H1 (cell line): ENCODE data around the gene DRAXIN. TPM values are rescaled to one million over a fixed set of nuclear protein-coding genes. Genes with fewer than 3 reads are reported as not detected.

Experiments
- CTCF ChIA-PET: fragments of 300-600 bp; sonication (Branson Sonifier 250); formaldehyde crosslinking; loops from one replicate; lab custom pipeline; 2021; ENCODE audit not compliant: partially characterized antibody; lab: Charles Lee
- POLR2A ChIA-PET: fragments of 300-600 bp; sonication (Branson Sonifier 250); formaldehyde crosslinking; loops from one replicate; lab custom pipeline; 2021; ENCODE audit warnings: inconsistent platforms; ENCODE audit not compliant: partially characterized antibody; lab: Charles Lee
- DNase-seq, 2 experiments: peaks; one replicate each; pipeline versions ENCODE4 v3.0.0 to v3.0.0-alpha.2; 2010 to 2022; ENCODE audit warnings: low spot score in 2 of 2, low read depth in 1 of 2, mixed read lengths in 1 of 2
- FAIRE-seq: peaks from 2 replicates; lab custom pipeline; 2011; peaks lifted over from hg19 to GRCh38; lab: Jason Lieb, UNC
- H2AFZ ChIP-seq: 2 replicates; pipeline ENCODE4 v1.8.1; 2012; ENCODE audit warnings: low read length, inconsistent platforms
- H2AK5ac ChIP-seq: 2 replicates; pipeline ENCODE4 v1.6.1; 2013; ENCODE audit warnings: low read depth, low read length
- H2BK120ac ChIP-seq: replicated peaks from 2 replicates; pipeline ENCODE3; 2013; ENCODE audit warnings: low read depth, low read length, inconsistent platforms
- H2BK12ac ChIP-seq: 2 replicates; pipeline ENCODE4 v1.6.1; 2013; ENCODE audit warnings: low read depth, low read length
- H2BK15ac ChIP-seq: 2 replicates; pipeline ENCODE4 v1.6.1; 2013; ENCODE audit warnings: low read length
- H2BK20ac ChIP-seq: 2 replicates; pipeline ENCODE4 v1.6.1; 2013; ENCODE audit warnings: low read length
- H2BK5ac ChIP-seq: 2 replicates; pipeline ENCODE4 v1.6.1; 2013; ENCODE audit warnings: low read depth, low read length
- H3K14ac ChIP-seq: 2 replicates; pipeline ENCODE4 v1.6.1; 2013; ENCODE audit warnings: inconsistent platforms; ENCODE audit not compliant: insufficient read length
- H3K18ac ChIP-seq: 2 replicates; pipeline ENCODE4 v1.6.1; 2013; ENCODE audit warnings: low read length; ENCODE audit errors: extremely low read depth
- H3K23ac ChIP-seq: 2 replicates; pipeline ENCODE4 v1.6.1; 2013; ENCODE audit warnings: inconsistent platforms; ENCODE audit not compliant: insufficient read length
- H3K23me2 ChIP-seq: 2 replicates; pipeline ENCODE4 v1.6.1; 2013; ENCODE audit warnings: low read depth, low read length
- H3K27ac ChIP-seq: 2 replicates; pipeline ENCODE4 v1.6.1; 2011; ENCODE audit warnings: low read depth, low read length, inconsistent platforms
- H3K27me3 ChIP-seq, 4 experiments: replicated peaks in 1 of 4; 1 replicate in 1 of 4; 2 replicates in 3 of 4; pipeline versions ENCODE4 v1.6.1 to v1.8.1; 2011 to 2013; ENCODE audit warnings: low read length in 3 of 4, mild to moderate bottlenecking in 3 of 4, inconsistent platforms in 2 of 4, mixed read lengths in 2 of 4, moderate library complexity in 1 of 4; ENCODE audit not compliant: control insufficient read depth in 3 of 4, insufficient read depth in 3 of 4; ENCODE audit errors: extremely low read depth in 1 of 4
- H3K36me3 ChIP-seq, 4 experiments: 2 replicates each; pipeline versions ENCODE4 v1.6.1 to v1.8.1; 2011 to 2013; ENCODE audit warnings: mild to moderate bottlenecking in 4 of 4, low read length in 3 of 4, moderate library complexity in 2 of 4, control low read depth in 1 of 4, inconsistent platforms in 1 of 4; ENCODE audit not compliant: insufficient read depth in 4 of 4, control insufficient read depth in 2 of 4
- H3K4ac ChIP-seq: replicated peaks from 2 replicates; pipeline ENCODE3; 2013; ENCODE audit warnings: low read length, low read depth, mixed read lengths, inconsistent platforms; ENCODE audit not compliant: insufficient read length
- H3K4me1 ChIP-seq, 4 experiments: replicated peaks in 1 of 4; 1 replicate in 1 of 4; 2 replicates in 3 of 4; pipeline versions ENCODE4 v1.6.1 to v1.8.1; 2011 to 2013; ENCODE audit warnings: low read length in 3 of 4, inconsistent platforms in 2 of 4, mixed read lengths in 1 of 4; ENCODE audit not compliant: insufficient read depth in 4 of 4, control insufficient read depth in 3 of 4
- H3K4me2 ChIP-seq, 2 experiments: 2 replicates each; pipeline versions ENCODE4 v1.6.1 to v1.8.1; 2011 to 2013; ENCODE audit warnings: low read depth in 2 of 2, low read length in 2 of 2, control low read depth in 1 of 2, inconsistent platforms in 1 of 2, mild to moderate bottlenecking in 1 of 2; ENCODE audit not compliant: insufficient read depth in 1 of 2
- H3K4me3 ChIP-seq, 4 experiments: fragments of 200-600, 300-600 bp in 1 of 4; sonication (generic), shearing (Covaris generic), sonication (Bioruptor Twin) in 1 of 4; 2 replicates each; pipeline versions ENCODE4 v1.5.1 to v1.8.1; 2011 to 2016; ENCODE audit warnings: low read length in 4 of 4, low read depth in 3 of 4, control low read depth in 2 of 4, inconsistent platforms in 2 of 4, mild to moderate bottlenecking in 2 of 4, mixed read lengths in 1 of 4, moderate library complexity in 1 of 4; ENCODE audit not compliant: insufficient read depth in 2 of 4; ENCODE audit errors: extremely low read depth in 1 of 4
- H3K56ac ChIP-seq: replicated peaks from 2 replicates; pipeline ENCODE3; 2013; ENCODE audit warnings: low read depth, mild to moderate bottlenecking, mixed read lengths, low read length, inconsistent platforms; ENCODE audit not compliant: insufficient read length
- H3K79me1 ChIP-seq: 2 replicates; pipeline ENCODE4 v1.6.1; 2013; ENCODE audit warnings: low read depth, low read length, control low read depth
- H3K79me2 ChIP-seq, 2 experiments: 2 replicates each; pipeline versions ENCODE4 v1.6.1 to v1.8.1; 2012 to 2013; ENCODE audit warnings: low read length in 2 of 2, mild to moderate bottlenecking in 2 of 2, inconsistent platforms in 1 of 2; ENCODE audit not compliant: insufficient read depth in 2 of 2, control insufficient read depth in 1 of 2
- H3K9ac ChIP-seq, 4 experiments: replicated peaks in 1 of 4; 1 replicate in 1 of 4; 2 replicates in 3 of 4; pipeline versions ENCODE4 v1.6.1 to v1.8.1; 2011 to 2013; ENCODE audit warnings: low read depth in 3 of 4, low read length in 3 of 4, control low read depth in 2 of 4, mild to moderate bottlenecking in 2 of 4, moderate library complexity in 2 of 4, inconsistent platforms in 1 of 4; ENCODE audit errors: extremely low read depth in 1 of 4
- H3K9me3 ChIP-seq, 2 experiments: 2 replicates each; pipeline versions ENCODE4 v1.6.1 to v1.8.1; 2012 to 2013; ENCODE audit warnings: mild to moderate bottlenecking in 2 of 2, moderate library complexity in 2 of 2, control low read depth in 1 of 2, inconsistent platforms in 1 of 2, low read depth in 1 of 2, low read length in 1 of 2, mixed read lengths in 1 of 2; ENCODE audit not compliant: insufficient read depth in 2 of 2
- H4K20me1 ChIP-seq, 2 experiments: replicated peaks in 1 of 2; 2 replicates each; pipeline versions ENCODE3 to v1.8.1; 2011 to 2013; ENCODE audit warnings: inconsistent platforms in 2 of 2, low read length in 2 of 2, mild to moderate bottlenecking in 1 of 2; ENCODE audit not compliant: insufficient read depth in 2 of 2, control insufficient read depth in 1 of 2
- H4K5ac ChIP-seq: 2 replicates; pipeline ENCODE4 v1.6.1; 2013; ENCODE audit warnings: low read length, low read depth, mixed read lengths, inconsistent platforms; ENCODE audit not compliant: insufficient read length
- H4K8ac ChIP-seq: 2 replicates; pipeline ENCODE4 v1.8.0; 2013; ENCODE audit warnings: mild to moderate bottlenecking, moderate library complexity, low read length, inconsistent platforms; ENCODE audit not compliant: insufficient read depth; ENCODE audit errors: extremely low read depth
- H4K91ac ChIP-seq: replicated peaks from 2 replicates; pipeline ENCODE3; 2013; ENCODE audit warnings: low read length, mixed read lengths, inconsistent platforms; ENCODE audit not compliant: insufficient read length
- BACH1 ChIP-seq: IDR thresholded peaks from 2 replicates; pipeline ENCODE4 v1.6.1; 2012; ENCODE audit warnings: low read length, improper control_type of control experiment
- BRCA1 ChIP-seq: IDR thresholded peaks from 2 replicates; pipeline ENCODE4 v1.6.1; 2012; ENCODE audit warnings: low read depth, low read length, improper control_type of control experiment
- KDM4A ChIP-seq: IDR thresholded peaks from one replicate; pipeline ENCODE4 v1.7.1; 2012; ENCODE audit warnings: low read depth, mild to moderate bottlenecking, moderate library complexity, low read length, inconsistent platforms; ENCODE audit not compliant: severe bottlenecking
- SP2 ChIP-seq: IDR thresholded peaks from 2 replicates; pipeline ENCODE4 v1.6.1; 2012; ENCODE audit warnings: mild to moderate bottlenecking, low read length, inconsistent platforms
- YY1 ChIP-seq: IDR thresholded peaks from 2 replicates; pipeline ENCODE4 v1.6.1; 2011; ENCODE audit warnings: low read depth, mild to moderate bottlenecking, low read length
- WGBS, 2 experiments: shearing (Covaris generic) in 1 of 2; methylation state at CpG; one replicate each; pipeline versions ENCODE4 v1.1.6 to v1.1.7; 2013 to 2015; ENCODE audit warnings: low lambda C conversion rate in 2 of 2, mixed read lengths in 2 of 2, inconsistent platforms in 1 of 2, low coverage in 1 of 2, missing lambda C conversion rate in 1 of 2; ENCODE audit not compliant: insufficient replicate concordance in 2 of 2, insufficient coverage in 1 of 2, insufficient read length in 1 of 2; ENCODE audit errors: extremely low coverage in 1 of 2, missing lambda C conversion rate in 1 of 2; 5-methylcytosine and 5-hydroxymethylcytosine counted together
- polyA plus RNA-seq, 7 experiments: library from polyadenylated mRNA; depleted of rRNA in 3 of 7; stranded (reverse) in 5 of 7; unstranded in 2 of 7; fragments of >200 nt in 5 of 7; fragments of 200-250 nt in 2 of 7; gene quantifications; 1 replicate in 5 of 7; 2 replicates in 1 of 7; 4 replicates in 1 of 7; pipeline versions ENCODE4 v1.2.1 to v1.2.3, GENCODE V29; 2011 to 2013; ENCODE audit warnings: missing spikeins in 2 of 7, mixed read lengths in 2 of 7
- total RNA-seq: library from RNA; stranded (reverse); fragmentation: NEBNext Ultra II Directional; extraction: Animal tissue kit (Norgen Biotek cat#: 25700); gene quantifications from 2 replicates; pipeline ENCODE4 v1.2.1, GENCODE V29; 2021
- TF ChIP-seq, protein P1 (sequence below): IDR thresholded peaks from 2 replicates; pipeline ENCODE4 v1.6.1; 2011; ENCODE audit warnings: low read length, improper control_type of control experiment
- TF ChIP-seq, protein P2 (sequence below), 3 experiments: IDR thresholded peaks; 1 replicate in 2 of 3; 2 replicates in 1 of 3; pipeline versions ENCODE4 v1.5.1 to v1.6.1; 2011; ENCODE audit warnings: low read length in 3 of 3, mild to moderate bottlenecking in 3 of 3, inconsistent platforms in 2 of 3, low read depth in 1 of 3, moderate library complexity in 1 of 3; ENCODE audit not compliant: insufficient read depth in 1 of 3; ENCODE audit errors: control extremely low read depth in 1 of 3
- TF ChIP-seq, protein P3 (sequence below): IDR thresholded peaks from 2 replicates; pipeline ENCODE4 v1.6.1; 2012; ENCODE audit warnings: inconsistent platforms

DRAXIN gene
- total and polyA plus RNA-seq, 2 of the 8 experiments (the other 6 are each of a cell fraction or from before 2014, with no cell fraction given): 4.6 to 17.6 TPM

DNA sequence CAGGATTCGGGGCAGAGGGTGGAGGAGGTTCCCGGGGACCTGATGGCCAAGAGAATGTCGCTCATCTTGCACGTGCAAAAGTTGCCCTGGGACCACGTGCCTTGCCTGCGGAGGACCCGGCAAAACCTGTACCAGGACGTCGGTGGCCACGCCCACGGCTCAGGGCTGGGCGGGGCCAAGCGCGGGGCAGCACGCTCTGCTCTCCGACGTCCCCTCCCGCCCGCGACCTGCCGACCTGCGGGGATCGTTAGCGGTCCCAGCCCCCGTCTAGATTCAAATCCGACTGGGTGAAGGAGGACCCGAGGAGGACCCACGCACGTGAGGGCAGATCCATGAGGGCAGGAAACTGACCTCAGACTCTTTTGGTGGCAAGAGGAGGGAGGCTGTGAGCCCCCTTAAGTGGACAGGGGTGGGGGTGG lies 70.5 kb downstream of the DRAXIN start, which contains the start of gene C1orf167:
Gene C1orf167, plus strand, starts transcription at position 206 of the 419 bp plus-strand sequence. CDS start 2,208 bp downstream, outside the sequence.
- no peak for FAIRE-seq
- no peak within 1 kb of the TSS for H2BK5ac ChIP-seq
- H3K4ac ChIP-seq: no peak within 1 kb of the TSS
- peaks cover 7 to 40% (median 30%) of the 10 kb centered on the region in 4 experiments for H3K27me3 ChIP-seq
- H3K56ac ChIP-seq: no peak within 1 kb of the TSS
- no peak within 1 kb of the TSS for H4K5ac ChIP-seq
- no peaks in the 10 kb centered on the region for H3K79me1 ChIP-seq
- H2BK12ac ChIP-seq: peak within 1 kb of the TSS; percentile 71; the same call in 1 of the 2 replicates
- CTCF ChIA-PET: interaction anchor here (0.7 to 1.1 kb wide), 4 partner anchors 9 to 311 kb away, joined by 3 to 6 read pairs (median 3); no protein-coding TSS in a partner anchor
- H3K9ac ChIP-seq: no peak within 1 kb of the TSS
- H3K79me2 ChIP-seq: no peaks in the 10 kb centered on the region
- no peak within 1 kb of the TSS for H2BK20ac ChIP-seq
- peak within 1 kb of the TSS; percentile 29 for H4K91ac ChIP-seq
- POLR2A ChIA-PET: interaction anchor here (0.7 to 1.3 kb wide), 6 partner anchors 9 to 148 kb away, joined by 3 to 6 read pairs (median 3); partner anchors contain the start of gene CLCN6
- no peaks in the 10 kb centered on the region for H4K20me1 ChIP-seq
- H3K23ac ChIP-seq: no peak within 1 kb of the TSS
- H2BK120ac ChIP-seq: no peak within 1 kb of the TSS
- DNase-seq: peak in 1 of 2 experiments; percentile 83
- H3K36me3 ChIP-seq: no peaks in the 10 kb centered on the region
- 21% methylated on average over 14 of the region's 29 CpGs; no CpG with 5 or more reads in 1 of the 2 experiments for WGBS, 2 experiments
- H2AFZ ChIP-seq: no peak within 1 kb of the TSS
- peaks cover 0 to 5% of the 10 kb centered on the region in 2 experiments; a peak in 1 of 4 replicates for H3K9me3 ChIP-seq
- peak within 1 kb of the TSS; percentile 68 for H3K18ac ChIP-seq
- H3K14ac ChIP-seq: no peak within 1 kb of the TSS
- peaks cover 3% of the 10 kb centered on the region; the same call in 1 of the 2 replicates for H3K23me2 ChIP-seq
- H3K27ac ChIP-seq: no peak within 1 kb of the TSS
- peak within 1 kb of the TSS; percentile 61 to 65 for H3K4me2 ChIP-seq
- no peak within 1 kb of the TSS for H2AK5ac ChIP-seq
- peak within 1 kb of the TSS; percentile 88; the same call in 1 of the 2 replicates for H2BK15ac ChIP-seq
- H3K4me1 ChIP-seq: peaks cover 0 to 16% (median 10%) of the 10 kb centered on the region in 4 experiments; a peak in 6 of 7 replicates
- peak within 1 kb of the TSS in 2 of 4 experiments; percentile 26 to 51; a peak in 4 of 8 replicates for H3K4me3 ChIP-seq
- no peak within 1 kb of the TSS for H4K8ac ChIP-seq
- TF ChIP-seq YY1 (no peak), BACH1 (peak; percentile 19; the same call in 1 of the 2 replicates), BRCA1 (no peak), SP2 (no peak), KDM4A (peak; percentile 65)
- TF ChIP-seq, protein P1, sequence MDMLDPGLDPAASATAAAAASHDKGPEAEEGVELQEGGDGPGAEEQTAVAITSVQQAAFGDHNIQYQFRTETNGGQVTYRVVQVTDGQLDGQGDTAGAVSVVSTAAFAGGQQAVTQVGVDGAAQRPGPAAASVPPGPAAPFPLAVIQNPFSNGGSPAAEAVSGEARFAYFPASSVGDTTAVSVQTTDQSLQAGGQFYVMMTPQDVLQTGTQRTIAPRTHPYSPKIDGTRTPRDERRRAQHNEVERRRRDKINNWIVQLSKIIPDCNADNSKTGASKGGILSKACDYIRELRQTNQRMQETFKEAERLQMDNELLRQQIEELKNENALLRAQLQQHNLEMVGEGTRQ: peak; percentile 63
- TF ChIP-seq, protein P2, sequence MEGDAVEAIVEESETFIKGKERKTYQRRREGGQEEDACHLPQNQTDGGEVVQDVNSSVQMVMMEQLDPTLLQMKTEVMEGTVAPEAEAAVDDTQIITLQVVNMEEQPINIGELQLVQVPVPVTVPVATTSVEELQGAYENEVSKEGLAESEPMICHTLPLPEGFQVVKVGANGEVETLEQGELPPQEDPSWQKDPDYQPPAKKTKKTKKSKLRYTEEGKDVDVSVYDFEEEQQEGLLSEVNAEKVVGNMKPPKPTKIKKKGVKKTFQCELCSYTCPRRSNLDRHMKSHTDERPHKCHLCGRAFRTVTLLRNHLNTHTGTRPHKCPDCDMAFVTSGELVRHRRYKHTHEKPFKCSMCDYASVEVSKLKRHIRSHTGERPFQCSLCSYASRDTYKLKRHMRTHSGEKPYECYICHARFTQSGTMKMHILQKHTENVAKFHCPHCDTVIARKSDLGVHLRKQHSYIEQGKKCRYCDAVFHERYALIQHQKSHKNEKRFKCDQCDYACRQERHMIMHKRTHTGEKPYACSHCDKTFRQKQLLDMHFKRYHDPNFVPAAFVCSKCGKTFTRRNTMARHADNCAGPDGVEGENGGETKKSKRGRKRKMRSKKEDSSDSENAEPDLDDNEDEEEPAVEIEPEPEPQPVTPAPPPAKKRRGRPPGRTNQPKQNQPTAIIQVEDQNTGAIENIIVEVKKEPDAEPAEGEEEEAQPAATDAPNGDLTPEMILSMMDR (IDR thresholded peaks at IDR 0.05; ENCODE audit: control extremely low read depth in 1 of 3, insufficient read depth in 1 of 3, low read depth in 1 of 3, low read length in 3 of 3): no peak
- TF ChIP-seq, protein P3, sequence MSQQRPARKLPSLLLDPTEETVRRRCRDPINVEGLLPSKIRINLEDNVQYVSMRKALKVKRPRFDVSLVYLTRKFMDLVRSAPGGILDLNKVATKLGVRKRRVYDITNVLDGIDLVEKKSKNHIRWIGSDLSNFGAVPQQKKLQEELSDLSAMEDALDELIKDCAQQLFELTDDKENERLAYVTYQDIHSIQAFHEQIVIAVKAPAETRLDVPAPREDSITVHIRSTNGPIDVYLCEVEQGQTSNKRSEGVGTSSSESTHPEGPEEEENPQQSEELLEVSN: peak; percentile 99
